Cardiac muscle cell (in vitro differentiated cells and primary cell): Measurements from ENCODE around the gene ERBB4. TPM values are rescaled to one million over a fixed set of nuclear protein-coding genes. Genes with fewer than 3 reads are reported as not detected.

ENCODE experiments used
- DNase-seq, 2 donors: peaks; one replicate each; pipeline versions ENCODE4 v3.0.0 to v3.0.0-alpha.2; 2010 to 2017; ENCODE audit warnings: low read depth in 1 of 2, low spot score in 1 of 2
- H3K27ac ChIP-seq: fragments of 200-600 bp; sonication (generic); 2 replicates; pipeline ENCODE4 v1.5.1; 2016
- H3K27me3 ChIP-seq: fragments of 200-600 bp; sonication (generic); 2 replicates; pipeline ENCODE4 v1.6.0; 2016; ENCODE audit warnings: control low read depth
- H3K36me3 ChIP-seq: fragments of 200-600 bp; sonication (generic); 2 replicates; pipeline ENCODE4 v1.5.1; 2016; ENCODE audit warnings: control low read depth
- H3K4me1 ChIP-seq: fragments of 200-600 bp; sonication (generic); 2 replicates; pipeline ENCODE4 v1.8.1; 2017; ENCODE audit warnings: low read depth, mild to moderate bottlenecking, mixed run types
- H3K4me3 ChIP-seq: fragments of 200-600 bp; sonication (generic); 2 replicates; pipeline ENCODE4 v1.5.1; 2016; ENCODE audit warnings: mild to moderate bottlenecking
- H3K9me3 ChIP-seq: fragments of 200-600 bp; sonication (generic); 2 replicates; pipeline ENCODE4 v1.5.1; 2017; ENCODE audit warnings: low read depth, mild to moderate bottlenecking, control low read depth
- polyA plus RNA-seq: library from polyadenylated mRNA; unstranded; fragments of >200 nt; fragmentation: Nextera tagmentation; extraction: Ambion mirVana; gene quantifications from 2 replicates; pipeline ENCODE4 v1.2.1, GENCODE V29; 2016
- total RNA-seq: library from RNA; depleted of rRNA; stranded (reverse); fragments of >200 nt; gene quantifications from 2 replicates; pipeline ENCODE4 v1.2.3, GENCODE V29; 2016
- TF ChIP-seq, protein P1 (sequence below): IDR thresholded peaks from 2 replicates; pipeline ENCODE4 v1.5.1; 2012; ENCODE audit warnings: low read depth, mild to moderate bottlenecking, low read length

The ERBB4 gene
- total and polyA plus RNA-seq, 2 experiments from 2014 or later = 38.1 to 42.1 TPM

DNA sequence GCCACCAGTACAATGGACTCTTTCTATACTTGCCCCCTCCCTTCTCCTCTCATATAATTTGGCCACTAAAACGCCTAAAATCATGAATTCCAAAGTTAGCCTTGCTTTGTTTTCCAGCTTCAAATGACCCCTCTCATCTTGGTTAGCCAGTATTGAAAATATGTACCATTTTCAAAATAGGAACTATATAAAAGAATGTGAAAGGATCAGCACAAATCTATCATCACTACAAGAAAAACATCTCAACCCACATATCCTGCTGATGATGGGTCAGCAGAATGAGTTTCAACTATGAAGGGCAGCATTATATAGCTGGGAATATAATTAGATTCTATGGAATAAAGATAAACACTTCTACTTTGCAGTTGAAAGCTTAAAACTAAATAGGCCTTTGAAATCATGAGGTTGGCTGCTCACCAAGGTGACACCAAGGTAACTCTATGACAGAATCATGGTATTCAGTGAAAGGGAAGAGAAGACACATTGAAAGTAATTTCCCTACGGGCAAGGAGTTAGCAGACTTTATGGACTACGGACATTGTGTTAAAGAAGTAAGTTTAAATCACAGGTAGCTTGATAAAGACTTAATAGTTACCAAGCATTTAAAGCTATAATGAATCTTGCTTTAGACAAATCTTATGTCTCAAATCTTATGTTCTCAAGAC, 1109.2 kb downstream of the ERBB4 start:
- H3K27ac ChIP-seq = peak overlapping the region; percentile 22
- no peak overlapping the region for H3K4me3 ChIP-seq
- TF ChIP-seq, protein P1, sequence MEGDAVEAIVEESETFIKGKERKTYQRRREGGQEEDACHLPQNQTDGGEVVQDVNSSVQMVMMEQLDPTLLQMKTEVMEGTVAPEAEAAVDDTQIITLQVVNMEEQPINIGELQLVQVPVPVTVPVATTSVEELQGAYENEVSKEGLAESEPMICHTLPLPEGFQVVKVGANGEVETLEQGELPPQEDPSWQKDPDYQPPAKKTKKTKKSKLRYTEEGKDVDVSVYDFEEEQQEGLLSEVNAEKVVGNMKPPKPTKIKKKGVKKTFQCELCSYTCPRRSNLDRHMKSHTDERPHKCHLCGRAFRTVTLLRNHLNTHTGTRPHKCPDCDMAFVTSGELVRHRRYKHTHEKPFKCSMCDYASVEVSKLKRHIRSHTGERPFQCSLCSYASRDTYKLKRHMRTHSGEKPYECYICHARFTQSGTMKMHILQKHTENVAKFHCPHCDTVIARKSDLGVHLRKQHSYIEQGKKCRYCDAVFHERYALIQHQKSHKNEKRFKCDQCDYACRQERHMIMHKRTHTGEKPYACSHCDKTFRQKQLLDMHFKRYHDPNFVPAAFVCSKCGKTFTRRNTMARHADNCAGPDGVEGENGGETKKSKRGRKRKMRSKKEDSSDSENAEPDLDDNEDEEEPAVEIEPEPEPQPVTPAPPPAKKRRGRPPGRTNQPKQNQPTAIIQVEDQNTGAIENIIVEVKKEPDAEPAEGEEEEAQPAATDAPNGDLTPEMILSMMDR = no peak
- H3K27me3 ChIP-seq = no peaks in the 10 kb centered on the region
- H3K4me1 ChIP-seq = no peaks in the 10 kb centered on the region
- DNase-seq = no peak
- no peaks in the 10 kb centered on the region for H3K9me3 ChIP-seq
- no peaks in the 10 kb centered on the region for H3K36me3 ChIP-seq

DNA sequence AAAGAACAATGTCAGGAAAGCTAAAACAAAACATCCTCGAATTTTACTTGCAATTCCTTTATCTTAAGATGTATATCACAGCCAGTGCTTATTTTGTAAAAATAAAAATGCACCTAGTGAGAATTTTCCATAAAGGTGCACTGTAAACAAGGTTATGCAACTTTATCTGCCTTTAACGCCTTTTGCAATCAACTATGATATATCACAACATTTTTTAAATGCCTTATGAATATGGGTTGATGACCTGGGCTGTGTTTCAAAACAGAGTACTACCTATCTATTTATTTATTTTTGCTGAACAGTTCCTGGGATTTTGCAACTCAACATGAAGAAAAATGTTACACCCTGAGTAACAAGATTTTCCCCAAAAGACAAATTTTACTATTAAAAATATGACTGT, 1112.4 kb downstream of the ERBB4 start:
- peaks cover 7% of the 10 kb centered on the region for H3K4me1 ChIP-seq
- H3K4me3 ChIP-seq = no peak overlapping the region
- no peaks in the 10 kb centered on the region for H3K9me3 ChIP-seq
- TF ChIP-seq, protein P1 = no peak
- no peaks in the 10 kb centered on the region for H3K27me3 ChIP-seq
- H3K36me3 ChIP-seq = no peaks in the 10 kb centered on the region
- H3K27ac ChIP-seq = no peak overlapping the region
- no peak for DNase-seq

DNA sequence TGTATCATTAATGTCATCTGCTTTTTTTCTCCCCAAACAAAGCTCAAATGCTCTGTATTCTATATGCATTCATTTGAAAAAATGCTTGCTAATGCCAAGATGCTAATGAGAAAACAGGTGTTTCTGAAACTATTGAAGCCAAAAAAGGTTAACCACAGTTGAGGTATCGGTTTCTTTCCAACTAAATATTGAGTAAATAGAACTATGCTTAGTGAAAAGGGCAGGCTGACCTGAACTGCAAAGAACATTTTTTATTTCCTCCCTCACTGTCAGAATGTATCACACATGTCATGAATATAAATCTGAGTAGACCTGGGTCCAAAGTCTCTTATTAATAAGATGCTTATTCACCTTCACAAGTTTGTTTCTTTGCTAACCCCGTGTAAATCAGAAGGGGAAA, 1115.6 kb downstream of the ERBB4 start:
- peaks cover 21% of the 10 kb centered on the region for H3K36me3 ChIP-seq
- H3K9me3 ChIP-seq = no peaks in the 10 kb centered on the region
- DNase-seq = no peak
- peaks cover 7% of the 10 kb centered on the region for H3K4me1 ChIP-seq
- H3K27me3 ChIP-seq = no peaks in the 10 kb centered on the region
- TF ChIP-seq, protein P1 = no peak
- H3K27ac ChIP-seq = no peak overlapping the region
- H3K4me3 ChIP-seq = no peak overlapping the region

DNA sequence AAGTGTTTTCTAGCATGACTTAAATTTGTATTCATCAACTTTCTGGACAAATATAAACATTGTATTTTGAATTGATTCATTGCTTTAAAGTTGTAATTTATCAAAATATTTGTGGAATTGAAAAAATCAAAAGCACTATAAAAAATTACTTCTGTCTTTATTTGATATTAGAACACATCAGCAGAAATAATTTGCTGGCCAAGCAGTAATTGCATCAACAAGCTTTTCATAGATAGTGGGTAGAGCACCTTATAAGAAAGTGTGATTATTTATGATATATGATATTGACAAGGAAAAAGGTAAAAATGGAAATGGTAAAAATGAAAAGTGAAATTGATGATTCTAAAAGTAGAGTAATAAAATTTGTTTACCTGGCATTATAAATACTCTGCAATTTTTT, 1121.1 kb downstream of the ERBB4 start:
- no peaks in the 10 kb centered on the region for H3K27me3 ChIP-seq
- H3K9me3 ChIP-seq = no peaks in the 10 kb centered on the region
- no peak overlapping the region for H3K27ac ChIP-seq
- TF ChIP-seq, protein P1 = no peak
- no peak overlapping the region for H3K4me3 ChIP-seq
- no peak for DNase-seq
- peaks cover 6% of the 10 kb centered on the region for H3K4me1 ChIP-seq
- H3K36me3 ChIP-seq = peaks cover 21% of the 10 kb centered on the region

DNA sequence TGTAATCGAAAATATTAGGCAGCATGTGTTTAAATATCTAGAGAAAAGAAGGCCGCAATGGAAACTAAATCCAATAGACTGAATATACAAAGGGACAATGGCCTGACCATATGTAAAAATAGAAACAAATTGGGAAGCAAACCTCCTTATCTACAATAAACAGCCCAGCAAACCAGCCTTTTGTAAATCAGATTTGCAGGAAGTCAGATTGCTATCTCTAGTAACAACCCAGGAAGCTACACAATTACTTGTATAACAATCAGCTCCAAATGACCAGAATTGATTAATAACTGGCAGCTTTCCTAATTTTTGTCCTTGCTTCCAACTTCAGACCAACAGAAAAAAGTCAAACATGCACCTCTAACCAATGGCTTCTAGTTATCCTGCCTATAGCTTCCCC, 1122.2 kb downstream of the ERBB4 start:
- no peaks in the 10 kb centered on the region for H3K4me1 ChIP-seq
- DNase-seq = no peak
- TF ChIP-seq, protein P1 = no peak

More for the DNA sequence above, 1122.2 kb downstream of the ERBB4 start:
- Histone ChIP-seq H3K27ac (no peak overlapping the region), H3K27me3 (no peaks in the 10 kb centered on the region), H3K9me3 (no peaks in the 10 kb centered on the region), H3K4me3 (no peak overlapping the region), H3K36me3 (peaks cover 21% of the 10 kb centered on the region)
